PC-3 (cell line): ENCODE measurements around the gene CUEDC1. TPM values are rescaled to one million over a fixed set of nuclear protein-coding genes. Genes with fewer than 3 reads are reported as not detected.

ENCODE experiments used
- ATAC-seq: fragments of 200-7000 bp; cut with Tn5 transposase; 2 replicates; pipeline ENCODE4 v1.9.1; 2020; ENCODE audit warnings: mild to moderate bottlenecking, moderate library complexity
- BruUV-seq: library from RNA; stranded (reverse); fragments of 400-500 nt; replicated peaks from 2 replicates; lab custom pipeline; 2021; lab: Mats Ljungman, UMichigan
- CTCF ChIA-PET: fragments of 300-600 bp; sonication (Branson Sonifier 250); formaldehyde crosslinking; loops from one replicate; lab custom pipeline; 2022; ENCODE audit warnings: antibody characterized with exemption; lab: Charles Lee
- POLR2A ChIA-PET: fragments of 300-600 bp; sonication (Branson Sonifier 250); formaldehyde crosslinking; loops from one replicate; lab custom pipeline; 2022; ENCODE audit warnings: antibody characterized with exemption; ENCODE audit not compliant: unreplicated experiment; lab: Charles Lee
- DNase-seq: peaks from one replicate; pipeline ENCODE4 v3.0.0-alpha.2; 2015
- H2AFZ ChIP-seq: fragments of 300-600 bp; sonication (generic); 2 replicates; pipeline ENCODE4 v1.6.0; 2016; ENCODE audit warnings: antibody characterized with exemption, low read length
- H3F3A ChIP-seq: fragments of 300-600 bp; sonication (generic); one replicate; pipeline ENCODE4 v1.6.0; 2017; ENCODE audit warnings: antibody characterized with exemption, low read length, control low read depth, mild to moderate bottlenecking; ENCODE audit not compliant: unreplicated experiment
- H3K27ac ChIP-seq: fragments of 300-600 bp; sonication (generic); 2 replicates; pipeline ENCODE4 v1.5.1; 2016; ENCODE audit warnings: mild to moderate bottlenecking, low read length
- H3K27me3 ChIP-seq: fragments of 300-600 bp; sonication (generic); 2 replicates; pipeline ENCODE4 v1.6.1; 2016; ENCODE audit warnings: low read length, mixed read lengths
- H3K36me3 ChIP-seq: fragments of 300-600 bp; sonication (generic); 2 replicates; pipeline ENCODE4 v1.6.1; 2016; ENCODE audit warnings: low read depth, mixed run types, low read length, mixed read lengths
- H3K4me1 ChIP-seq: fragments of 300-600 bp; sonication (generic); 2 replicates; pipeline ENCODE4 v1.5.1; 2016; ENCODE audit warnings: low read length; ENCODE audit not compliant: insufficient read depth
- H3K4me2 ChIP-seq: fragments of 300-600 bp; sonication (generic); 2 replicates; pipeline ENCODE4 v1.6.0; 2016; ENCODE audit warnings: low read length
- H3K4me3 ChIP-seq: fragments of 300-600 bp; sonication (generic); 2 replicates; pipeline ENCODE4 v1.5.1; 2016; ENCODE audit warnings: mild to moderate bottlenecking, low read length, mixed read lengths
- H3K79me2 ChIP-seq: fragments of 300-600 bp; sonication (generic); 2 replicates; pipeline ENCODE4 v1.6.1; 2017; ENCODE audit warnings: low read length, mixed read lengths
- H3K9ac ChIP-seq: fragments of 300-600 bp; sonication (generic); 2 replicates; pipeline ENCODE4 v1.6.0; 2016; ENCODE audit warnings: mild to moderate bottlenecking, low read length
- H3K9me2 ChIP-seq: fragments of 300-600 bp; sonication (generic); replicated peaks from 2 replicates; pipeline ENCODE4 v1.6.1; 2016; ENCODE audit warnings: mixed run types, low read length, mixed read lengths
- H3K9me3 ChIP-seq: fragments of 300-600 bp; sonication (generic); 2 replicates; pipeline ENCODE4 v1.6.1; 2016; ENCODE audit warnings: low read length, mixed read lengths
- H4K20me1 ChIP-seq: fragments of 300-600 bp; sonication (generic); 2 replicates; pipeline ENCODE4 v1.6.1; 2016; ENCODE audit warnings: low read length, mixed read lengths
- EZH2 ChIP-seq: fragments of 300-600 bp; sonication (generic); IDR thresholded peaks from one replicate; pipeline ENCODE4 v1.6.1; 2017; ENCODE audit warnings: antibody characterized with exemption, mild to moderate bottlenecking, low read length; ENCODE audit not compliant: unreplicated experiment
- EZH2phosphoT487 ChIP-seq: fragments of 300-600 bp; sonication (generic); IDR thresholded peaks from 2 replicates; pipeline ENCODE4 v1.6.1; 2018; ENCODE audit warnings: mild to moderate bottlenecking, antibody characterized with exemption, low read length, borderline replicate concordance
- intact Hi-C: fragments of 100-400 bp; cut with micrococcal nuclease; formaldehyde crosslinking; loops from 2 replicates; pipeline ENCODE4 v1.9.0; 2023
- total RNA-seq: library from RNA; depleted of rRNA; stranded (reverse); fragments of >200 nt; gene quantifications from 2 replicates; pipeline ENCODE4 v1.2.3, GENCODE V29; 2014
- TF ChIP-seq, protein P1 (sequence below): fragments of 300-600 bp; sonication (generic); conservative IDR thresholded peaks from 2 replicates; pipeline ENCODE4 v1.5.1; 2017; ENCODE audit warnings: antibody characterized with exemption, low read depth, mild to moderate bottlenecking, low read length

The CUEDC1 gene
- total RNA-seq, 1 experiment from 2014 or later = 31.6 TPM

DNA sequence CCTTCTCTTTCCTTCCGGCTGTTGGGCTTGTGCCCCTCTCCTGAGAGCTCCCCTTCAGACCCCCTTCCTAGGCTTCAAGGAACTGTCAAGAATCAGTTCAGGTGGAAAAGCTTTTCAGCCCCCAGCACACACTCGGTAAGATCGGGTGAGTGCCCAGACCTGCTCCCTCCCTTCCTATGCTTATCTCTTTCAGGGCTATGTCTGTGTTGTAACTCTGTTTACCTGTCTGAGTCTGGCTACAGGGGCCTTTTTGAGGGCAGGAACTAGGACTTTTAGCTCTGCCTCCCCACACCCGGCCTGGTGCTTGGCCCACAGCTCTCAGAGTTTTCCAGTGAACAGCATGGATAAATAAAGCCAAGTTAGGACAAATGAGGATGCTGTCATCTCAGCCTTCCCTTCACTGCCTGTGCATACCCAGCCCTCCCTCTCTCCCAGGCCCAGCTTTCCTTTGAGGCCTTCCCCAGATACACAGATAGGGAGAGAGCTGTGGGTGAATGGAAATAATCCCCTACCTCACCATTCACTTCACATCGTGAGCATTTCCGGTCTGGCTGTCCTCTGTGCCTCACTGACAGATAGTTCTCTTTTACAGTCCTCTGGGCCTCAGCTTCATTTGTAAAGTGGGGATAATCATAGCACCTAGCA lies 99.7 kb downstream of the CUEDC1 start:
- Histone ChIP-seq H3K79me2 (peaks cover 8% of the 10 kb centered on the region; the same call in 1 of the 2 replicates), H3K27me3 (no peaks in the 10 kb centered on the region), H4K20me1 (no peaks in the 10 kb centered on the region), H2AFZ (no peak overlapping the region), H3F3A (no peaks in the 10 kb centered on the region), H3K9ac (no peak overlapping the region), H3K27ac (no peak overlapping the region), H3K9me2 (no peaks in the 10 kb centered on the region), H3K36me3 (no peaks in the 10 kb centered on the region), H3K9me3 (no peaks in the 10 kb centered on the region), H3K4me1 (peaks cover 16% of the 10 kb centered on the region), H3K4me2 (no peak overlapping the region), H3K4me3 (no peak overlapping the region)
- ChIA-PET CTCF (interaction anchor here (1.6 kb wide), 1 partner anchor 144 kb away, joined by 16 read pairs; no protein-coding TSS in a partner anchor), POLR2A (interaction anchor here (0.6 kb wide), 1 partner anchor 72 kb away, joined by 3 read pairs; no protein-coding TSS in a partner anchor)
- intact Hi-C loops = no loop called here
- TF ChIP-seq EZH2 (no peak), EZH2phosphoT487 (no peak)
- TF ChIP-seq, protein P1, sequence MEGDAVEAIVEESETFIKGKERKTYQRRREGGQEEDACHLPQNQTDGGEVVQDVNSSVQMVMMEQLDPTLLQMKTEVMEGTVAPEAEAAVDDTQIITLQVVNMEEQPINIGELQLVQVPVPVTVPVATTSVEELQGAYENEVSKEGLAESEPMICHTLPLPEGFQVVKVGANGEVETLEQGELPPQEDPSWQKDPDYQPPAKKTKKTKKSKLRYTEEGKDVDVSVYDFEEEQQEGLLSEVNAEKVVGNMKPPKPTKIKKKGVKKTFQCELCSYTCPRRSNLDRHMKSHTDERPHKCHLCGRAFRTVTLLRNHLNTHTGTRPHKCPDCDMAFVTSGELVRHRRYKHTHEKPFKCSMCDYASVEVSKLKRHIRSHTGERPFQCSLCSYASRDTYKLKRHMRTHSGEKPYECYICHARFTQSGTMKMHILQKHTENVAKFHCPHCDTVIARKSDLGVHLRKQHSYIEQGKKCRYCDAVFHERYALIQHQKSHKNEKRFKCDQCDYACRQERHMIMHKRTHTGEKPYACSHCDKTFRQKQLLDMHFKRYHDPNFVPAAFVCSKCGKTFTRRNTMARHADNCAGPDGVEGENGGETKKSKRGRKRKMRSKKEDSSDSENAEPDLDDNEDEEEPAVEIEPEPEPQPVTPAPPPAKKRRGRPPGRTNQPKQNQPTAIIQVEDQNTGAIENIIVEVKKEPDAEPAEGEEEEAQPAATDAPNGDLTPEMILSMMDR = no peak
- no TSS peak for BruUV-seq
- ATAC-seq (no peak), DNase-seq (no peak)

DNA sequence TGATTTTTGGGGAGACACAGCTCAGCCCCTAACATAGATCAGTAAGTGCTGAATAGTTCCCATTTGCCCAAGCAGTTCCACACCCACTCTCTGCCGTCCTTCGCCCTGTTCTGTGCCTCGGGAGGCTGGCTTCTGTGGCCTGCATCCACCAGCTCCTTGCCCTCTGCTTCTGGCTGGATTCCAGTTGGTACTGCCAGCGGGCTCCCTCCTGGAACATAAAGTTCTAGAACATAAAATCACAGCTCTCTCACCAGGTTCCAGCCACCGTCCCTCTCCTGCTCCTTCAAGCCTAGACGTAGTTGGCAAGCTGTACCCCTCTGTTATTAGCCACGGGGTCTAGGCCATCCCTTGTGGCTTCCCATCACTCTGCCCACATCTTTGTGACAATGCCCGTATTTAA lies 101.5 kb downstream of the CUEDC1 start:
- Histone ChIP-seq H3K9me3 (no peaks in the 10 kb centered on the region), H4K20me1 (no peaks in the 10 kb centered on the region), H3K79me2 (peaks cover 24% of the 10 kb centered on the region), H3K27me3 (no peaks in the 10 kb centered on the region), H3K4me3 (no peak overlapping the region), H3F3A (no peaks in the 10 kb centered on the region), H2AFZ (no peak overlapping the region), H3K4me2 (no peak overlapping the region), H3K36me3 (no peaks in the 10 kb centered on the region), H3K4me1 (peaks cover 19% of the 10 kb centered on the region), H3K9me2 (no peaks in the 10 kb centered on the region), H3K9ac (no peak overlapping the region), H3K27ac (no peak overlapping the region)
- TF ChIP-seq EZH2phosphoT487 (no peak), EZH2 (no peak)
- TF ChIP-seq, protein P1 = no peak
- intact Hi-C loops = no loop called here
- no peak for ATAC-seq
- POLR2A ChIA-PET = no interaction called here
- DNase-seq = no peak
- CTCF ChIA-PET = no interaction called here
- BruUV-seq = no TSS peak

DNA sequence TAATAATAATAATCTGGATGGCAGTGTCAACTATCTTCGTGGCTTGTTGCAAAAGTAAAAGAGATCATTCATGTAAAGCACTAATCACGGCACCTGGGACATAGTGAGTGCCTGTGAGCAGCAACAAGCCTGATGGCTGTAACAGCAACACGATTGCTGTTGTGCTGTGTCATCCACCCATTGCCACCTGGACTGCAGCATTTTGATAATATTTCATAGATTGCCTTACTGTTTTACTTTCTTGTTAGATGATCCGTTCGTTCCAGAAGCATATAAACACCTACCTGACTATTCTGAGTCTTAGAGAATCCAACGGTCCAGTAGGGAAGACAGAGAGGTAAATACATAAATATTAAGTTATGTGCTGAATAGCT lies 102.3 kb downstream of the CUEDC1 start:
- POLR2A ChIA-PET = interaction anchor here (0.5 kb wide), 1 partner anchor 875 kb away, joined by 10 read pairs; the partner anchor contains the start of gene SCPEP1
- Histone ChIP-seq H3K36me3 (peaks cover 3% of the 10 kb centered on the region; the same call in 1 of the 2 replicates), H2AFZ (no peak overlapping the region), H3K4me3 (no peak overlapping the region), H3K79me2 (peaks cover 31% of the 10 kb centered on the region), H3K9me3 (no peaks in the 10 kb centered on the region), H4K20me1 (no peaks in the 10 kb centered on the region), H3K4me2 (no peak overlapping the region), H3K27ac (no peak overlapping the region), H3K4me1 (peaks cover 17% of the 10 kb centered on the region), H3K9me2 (no peaks in the 10 kb centered on the region), H3K9ac (no peak overlapping the region), H3F3A (no peaks in the 10 kb centered on the region), H3K27me3 (no peaks in the 10 kb centered on the region)
- no peak for TF ChIP-seq EZH2phosphoT487
- no peak for TF ChIP-seq EZH2
- TF ChIP-seq, protein P1 = no peak
- intact Hi-C loops = no loop called here
- CTCF ChIA-PET = no interaction called here
- DNase-seq (no peak), ATAC-seq (no peak)
- no TSS peak for BruUV-seq
